T-helper 17 cell (primary cell): Measurements from ENCODE around the gene DIRAS1. TPM values are rescaled to one million over a fixed set of nuclear protein-coding genes. Genes with fewer than 3 reads are reported as not detected.
A peak's percentile ranks its signal among the peaks of the same experiment; 100 is the strongest.
"Not testable (repeated sequence)": the region's sequence is repeated elsewhere in the genome, so short reads cannot be mapped to it uniquely, and the experiment has no call there.

ENCODE experiments used
- ATAC-seq: fragments of 150-1000 bp; cut with Tn5 transposase; 2 replicates; pipeline ENCODE4 v1.10.0; 2021; ENCODE audit warnings: mild to moderate bottlenecking, moderate library complexity
- DNase-seq, 3 donors: peaks; one replicate each; pipeline versions ENCODE4 v3.0.0 to v3.0.0-alpha.2; 2020 to 2021
- H3K9me3 ChIP-seq: one replicate; pipeline ENCODE4 v1.7.0; 2013; ENCODE audit warnings: low read length, mild to moderate bottlenecking; ENCODE audit not compliant: control insufficient read depth, poor library complexity, severe bottlenecking
- H3K27ac Mint-ChIP-seq: one replicate; pipeline ENCODE4 v1.8.0; 2022; ENCODE audit warnings: mild to moderate bottlenecking, moderate library complexity, mixed read lengths
- H3K27me3 Mint-ChIP-seq: one replicate; pipeline ENCODE4 v1.8.0; 2022; ENCODE audit warnings: mixed read lengths
- H3K36me3 Mint-ChIP-seq: one replicate; pipeline ENCODE4 v1.8.0; 2022; ENCODE audit warnings: low read depth, mixed read lengths
- H3K4me1 Mint-ChIP-seq: one replicate; pipeline ENCODE4 v1.8.0; 2022; ENCODE audit warnings: mild to moderate bottlenecking, mixed read lengths
- H3K4me3 Mint-ChIP-seq: one replicate; pipeline ENCODE4 v1.8.0; 2022; ENCODE audit warnings: mild to moderate bottlenecking, moderate library complexity, mixed read lengths
- total RNA-seq, 4 donors: library from RNA in 2 of 4; stranded (reverse) in 2 of 4; gene quantifications; one replicate each; pipeline ENCODE4 v1.2.3 and lab custom pipeline; 2022 to 2026

Gene DIRAS1
- total RNA-seq, 2 donors from 2014 or later = 0.40 to 0.42 TPM

- Mint-ChIP-seq H3K36me3 (no peaks in the 10 kb centered on the region), H3K4me3 (no peak overlapping the region), H3K27me3 (peaks cover 17% of the 10 kb centered on the region), H3K27ac (no peak overlapping the region), H3K4me1 (peaks cover 2% of the 10 kb centered on the region)
- DNase-seq (no peak), ATAC-seq (no peak)
- H3K9me3 ChIP-seq = no peaks in the 10 kb centered on the region
These were observed 3.3 kb downstream of the DIRAS1 start for GRCh38 chr19:2717638-2718541.

- peaks cover 17% of the 10 kb centered on the region for H3K27me3 Mint-ChIP-seq
- no peaks in the 10 kb centered on the region for H3K9me3 ChIP-seq
- no peaks in the 10 kb centered on the region for H3K36me3 Mint-ChIP-seq
- DNase-seq (no peak), ATAC-seq (no peak)
- H3K4me1 Mint-ChIP-seq = peaks cover 4% of the 10 kb centered on the region
- no peak overlapping the region for H3K27ac Mint-ChIP-seq
- H3K4me3 Mint-ChIP-seq = no peak overlapping the region
These were observed 4.2 kb downstream of the DIRAS1 start for GRCh38 chr19:2716722-2717637.

GRCh38 chr19:2716275-2716650 is 4.9 kb downstream of the DIRAS1 start:
- H3K27me3 Mint-ChIP-seq = peaks cover 17% of the 10 kb centered on the region
- no peak for ATAC-seq
- no peaks in the 10 kb centered on the region for H3K9me3 ChIP-seq

GRCh38 chr19:2715470-2716274 is 5.5 kb downstream of the DIRAS1 start:
- H3K36me3 Mint-ChIP-seq = peaks cover 2% of the 10 kb centered on the region
- H3K9me3 ChIP-seq = no peaks in the 10 kb centered on the region
- H3K27ac Mint-ChIP-seq = no peak overlapping the region
- no peak for DNase-seq
- H3K4me1 Mint-ChIP-seq = peaks cover 6% of the 10 kb centered on the region
- no peak for ATAC-seq
- H3K27me3 Mint-ChIP-seq = peaks cover 17% of the 10 kb centered on the region
- H3K4me3 Mint-ChIP-seq = no peak overlapping the region

More at GRCh38 chr19:2716275-2716650, 4.9 kb downstream of the DIRAS1 start:
- H3K4me3 Mint-ChIP-seq = no peak overlapping the region
- H3K36me3 Mint-ChIP-seq = peaks cover 2% of the 10 kb centered on the region
- H3K27ac Mint-ChIP-seq = no peak overlapping the region
- DNase-seq = no peak
- H3K4me1 Mint-ChIP-seq = peaks cover 6% of the 10 kb centered on the region

GRCh38 chr19:2714531-2715269 is 6.5 kb downstream of the DIRAS1 start:
- ATAC-seq (no peak), DNase-seq (no peak)
- peaks cover 6% of the 10 kb centered on the region for H3K4me1 Mint-ChIP-seq
- peaks cover 14% of the 10 kb centered on the region for H3K27me3 Mint-ChIP-seq
- no peak overlapping the region for H3K4me3 Mint-ChIP-seq
- no peaks in the 10 kb centered on the region for H3K9me3 ChIP-seq
- H3K27ac Mint-ChIP-seq = no peak overlapping the region
- H3K36me3 Mint-ChIP-seq = peaks cover 2% of the 10 kb centered on the region

GRCh38 chr19:2714102-2714501 is 7.1 kb downstream of the DIRAS1 start:
- H3K4me1 Mint-ChIP-seq, DNase-seq, H3K9me3 ChIP-seq, H3K36me3 Mint-ChIP-seq, H3K4me3 Mint-ChIP-seq, ATAC-seq, H3K27ac Mint-ChIP-seq: not testable (repeated sequence)
- H3K27me3 Mint-ChIP-seq = peaks cover 12% of the 10 kb centered on the region

GRCh38 chr19:2713170-2713569 is 8.0 kb downstream of the DIRAS1 start:
- not testable (repeated sequence) for H3K4me1 Mint-ChIP-seq, DNase-seq, H3K4me3 Mint-ChIP-seq, H3K27ac Mint-ChIP-seq, H3K36me3 Mint-ChIP-seq, ATAC-seq, H3K9me3 ChIP-seq, H3K27me3 Mint-ChIP-seq

- Mint-ChIP-seq H3K27ac (no peak overlapping the region), H3K4me1 (peaks cover 4% of the 10 kb centered on the region), H3K36me3 (peaks cover 2% of the 10 kb centered on the region), H3K27me3 (no peaks in the 10 kb centered on the region), H3K4me3 (no peak overlapping the region)
- DNase-seq (no peak), ATAC-seq (no peak)
- no peaks in the 10 kb centered on the region for H3K9me3 ChIP-seq
These were observed 9.3 kb downstream of the DIRAS1 start for GRCh38 chr19:2711875-2712205.

- Mint-ChIP-seq H3K27me3 (no peaks in the 10 kb centered on the region), H3K36me3 (peaks cover 2% of the 10 kb centered on the region), H3K4me1 (peaks cover 4% of the 10 kb centered on the region), H3K4me3 (no peak overlapping the region), H3K27ac (no peak overlapping the region)
- H3K9me3 ChIP-seq = no peaks in the 10 kb centered on the region
- ATAC-seq = no peak
- no peak for DNase-seq
These were observed 9.8 kb downstream of the DIRAS1 start for GRCh38 chr19:2711172-2711874.

GRCh38 chr19:2706251-2706650 is 14.9 kb downstream of the DIRAS1 start:
- Mint-ChIP-seq H3K27me3 (no peaks in the 10 kb centered on the region), H3K4me3 (no peak overlapping the region), H3K36me3 (no peaks in the 10 kb centered on the region), H3K27ac (no peak overlapping the region), H3K4me1 (peaks cover 8% of the 10 kb centered on the region)
- ATAC-seq (no peak), DNase-seq (no peak)
- no peaks in the 10 kb centered on the region for H3K9me3 ChIP-seq

- DNase-seq (no peak), ATAC-seq (no peak)
- H3K9me3 ChIP-seq = no peaks in the 10 kb centered on the region
- no peaks in the 10 kb centered on the region for H3K27me3 Mint-ChIP-seq
- H3K27ac Mint-ChIP-seq = no peak overlapping the region
- H3K4me3 Mint-ChIP-seq = no peak overlapping the region
- H3K4me1 Mint-ChIP-seq = peaks cover 16% of the 10 kb centered on the region
- H3K36me3 Mint-ChIP-seq = no peaks in the 10 kb centered on the region
These were observed 17.4 kb downstream of the DIRAS1 start for GRCh38 chr19:2703691-2704216.

- ATAC-seq (no peak), DNase-seq (no peak)
- Mint-ChIP-seq H3K36me3 (no peaks in the 10 kb centered on the region), H3K4me3 (peak overlapping the region; percentile 68), H3K27me3 (no peaks in the 10 kb centered on the region), H3K27ac (no peak overlapping the region), H3K4me1 (peaks cover 20% of the 10 kb centered on the region)
- no peaks in the 10 kb centered on the region for H3K9me3 ChIP-seq
These were observed 18.1 kb downstream of the DIRAS1 start for GRCh38 chr19:2703077-2703437.
